ENCODE results near the gene OR10Z1. TPM values are rescaled to one million over a fixed set of nuclear protein-coding genes. Genes with fewer than 3 reads are reported as not detected.

Gene OR10Z1
- total RNA-seq (not detected), polyA plus RNA-seq (not detected)

GRCh38 chr1:158604968-158605367 lies at the start of gene OR10Z1:
OR10Z1 (plus strand) TSS chr1:158605268; CDS start chr1:158606439, 1,171 bp downstream.
- no peaks in the 10 kb centered on the region for H3K36me3 ChIP-seq (ENCODE audit: insufficient read depth, low read length)
- ChIA-PET POLR2A (no interaction called here), CTCF (no interaction called here)
- no peak within 1 kb of the TSS for H3K27ac Mint-ChIP-seq
- H3K4me1 ChIP-seq (ENCODE audit: insufficient read depth, low read length): no peaks in the 10 kb centered on the region
- H3K9me3 ChIP-seq (ENCODE audit: low read length): no peaks in the 10 kb centered on the region
- H3K27ac ChIP-seq (ENCODE audit: low read depth, low read length): no peak within 1 kb of the TSS
- no peaks in the 10 kb centered on the region for H3K27me3 ChIP-seq (ENCODE audit: insufficient read depth, low read length, poor library complexity, severe bottlenecking)
- H3K9me3 Mint-ChIP-seq: peaks cover 0 to 4% (median 2%) of the 10 kb centered on the region in 5 donors
- H3K4me1 Mint-ChIP-seq: peaks cover 0 to 8% (median 3%) of the 10 kb centered on the region in 3 donors
- DNase-seq: no peak
- peaks cover 0 to 2% (median 0%) of the 10 kb centered on the region in 3 donors for H3K36me3 Mint-ChIP-seq
- no peak within 1 kb of the TSS for H3K4me3 ChIP-seq (ENCODE audit: low read length)
- H3K4me3 Mint-ChIP-seq: no peak within 1 kb of the TSS
- H3K27me3 Mint-ChIP-seq: peaks cover 8 to 13% of the 10 kb centered on the region in 2 donors

GRCh38 chr1:158559696-158560095 lies 45.4 kb upstream of the OR10Z1 start:
- H3K27me3 ChIP-seq (ENCODE audit: insufficient read depth, low read length, poor library complexity, severe bottlenecking): peaks cover 4% of the 10 kb centered on the region
- H3K4me3 ChIP-seq (ENCODE audit: low read length): no peak overlapping the region
- no peaks in the 10 kb centered on the region for H3K4me1 ChIP-seq (ENCODE audit: insufficient read depth, low read length)
- H3K9me3 ChIP-seq (ENCODE audit: low read length): no peaks in the 10 kb centered on the region
- no peak overlapping the region for H3K4me3 Mint-ChIP-seq
- no peaks in the 10 kb centered on the region for H3K9me3 Mint-ChIP-seq
- CTCF ChIA-PET: no interaction called here
- DNase-seq: no peak
- H3K36me3 ChIP-seq (ENCODE audit: insufficient read depth, low read length): no peaks in the 10 kb centered on the region
- peaks cover 12 to 47% of the 10 kb centered on the region in 2 donors for H3K27me3 Mint-ChIP-seq
- POLR2A ChIA-PET: no interaction called here
- H3K4me1 Mint-ChIP-seq: no peaks in the 10 kb centered on the region
- H3K36me3 Mint-ChIP-seq: no peaks in the 10 kb centered on the region
- H3K27ac ChIP-seq (ENCODE audit: low read depth, low read length): no peak overlapping the region
- H3K27ac Mint-ChIP-seq: no peak overlapping the region

GRCh38 chr1:158563853-158564252 lies 41.2 kb upstream of the OR10Z1 start:
- Mint-ChIP-seq H3K36me3 (peaks cover 0 to 12% (median 0%) of the 10 kb centered on the region in 3 donors), H3K27me3 (peaks cover 17 to 57% of the 10 kb centered on the region in 2 donors), H3K4me3 (no peak overlapping the region), H3K27ac (no peak overlapping the region), H3K9me3 (peaks cover 0 to 6% (median 3%) of the 10 kb centered on the region in 5 donors), H3K4me1 (no peaks in the 10 kb centered on the region)
- Histone ChIP-seq H3K27me3 (ENCODE audit: insufficient read depth, low read length, poor library complexity, severe bottlenecking) (peaks cover 4% of the 10 kb centered on the region), H3K4me3 (ENCODE audit: low read length) (no peak overlapping the region), H3K27ac (ENCODE audit: low read depth, low read length) (no peak overlapping the region), H3K36me3 (ENCODE audit: insufficient read depth, low read length) (no peaks in the 10 kb centered on the region), H3K9me3 (ENCODE audit: low read length) (no peaks in the 10 kb centered on the region), H3K4me1 (ENCODE audit: insufficient read depth, low read length) (no peaks in the 10 kb centered on the region)
- POLR2A ChIA-PET: no interaction called here
- CTCF ChIA-PET: no interaction called here
- DNase-seq: no peak

- no peaks in the 10 kb centered on the region for H3K4me1 Mint-ChIP-seq
- H3K4me3 Mint-ChIP-seq: no peak overlapping the region
- peaks cover 0 to 6% (median 3%) of the 10 kb centered on the region in 5 donors for H3K9me3 Mint-ChIP-seq
- H3K27ac Mint-ChIP-seq: no peak overlapping the region
- Histone ChIP-seq H3K36me3 (ENCODE audit: insufficient read depth, low read length) (no peaks in the 10 kb centered on the region), H3K9me3 (ENCODE audit: low read length) (no peaks in the 10 kb centered on the region), H3K4me3 (ENCODE audit: low read length) (no peak overlapping the region), H3K27me3 (ENCODE audit: insufficient read depth, low read length, poor library complexity, severe bottlenecking) (peaks cover 4% of the 10 kb centered on the region), H3K4me1 (ENCODE audit: insufficient read depth, low read length) (no peaks in the 10 kb centered on the region), H3K27ac (ENCODE audit: low read depth, low read length) (no peak overlapping the region)
- DNase-seq: no peak
- POLR2A ChIA-PET: no interaction called here
- H3K36me3 Mint-ChIP-seq: peaks cover 0 to 12% (median 0%) of the 10 kb centered on the region in 3 donors
- CTCF ChIA-PET: no interaction called here
- H3K27me3 Mint-ChIP-seq: peaks cover 17 to 50% of the 10 kb centered on the region in 2 donors
These were observed 40.5 kb upstream of the OR10Z1 start for GRCh38 chr1:158564608-158565007.

GRCh38 chr1:158570480-158570879 lies 34.6 kb upstream of the OR10Z1 start, which contains the start of gene OR6P1:
OR6P1 (minus strand) TSS chr1:158570580; CDS start chr1:158563604, 6,976 bp downstream.
- no peak within 1 kb of the TSS for H3K27ac ChIP-seq (ENCODE audit: low read depth, low read length)
- Mint-ChIP-seq H3K36me3 (peaks cover 0 to 12% (median 0%) of the 10 kb centered on the region in 3 donors), H3K27me3 (peaks cover 7 to 36% of the 10 kb centered on the region in 2 donors), H3K4me1 (no peaks in the 10 kb centered on the region), H3K4me3 (no peak within 1 kb of the TSS), H3K27ac (no peak within 1 kb of the TSS), H3K9me3 (peaks cover 0 to 6% (median 3%) of the 10 kb centered on the region in 5 donors)
- H3K27me3 ChIP-seq (ENCODE audit: insufficient read depth, low read length, poor library complexity, severe bottlenecking): no peaks in the 10 kb centered on the region
- H3K9me3 ChIP-seq (ENCODE audit: low read length): no peaks in the 10 kb centered on the region
- no peaks in the 10 kb centered on the region for H3K36me3 ChIP-seq (ENCODE audit: insufficient read depth, low read length)
- no peak for DNase-seq
- no peak within 1 kb of the TSS for H3K4me3 ChIP-seq (ENCODE audit: low read length)
- CTCF ChIA-PET: no interaction called here
- POLR2A ChIA-PET: no interaction called here
- no peaks in the 10 kb centered on the region for H3K4me1 ChIP-seq (ENCODE audit: insufficient read depth, low read length)

GRCh38 chr1:158572226-158572625 lies 32.8 kb upstream of the OR10Z1 start:
- Histone ChIP-seq H3K27ac (ENCODE audit: low read depth, low read length) (no peak overlapping the region), H3K9me3 (ENCODE audit: low read length) (no peaks in the 10 kb centered on the region), H3K4me3 (ENCODE audit: low read length) (no peak overlapping the region), H3K36me3 (ENCODE audit: insufficient read depth, low read length) (no peaks in the 10 kb centered on the region), H3K27me3 (ENCODE audit: insufficient read depth, low read length, poor library complexity, severe bottlenecking) (no peaks in the 10 kb centered on the region), H3K4me1 (ENCODE audit: insufficient read depth, low read length) (no peaks in the 10 kb centered on the region)
- no peaks in the 10 kb centered on the region for H3K4me1 Mint-ChIP-seq
- H3K27me3 Mint-ChIP-seq: peaks cover 4 to 31% of the 10 kb centered on the region in 2 donors
- no peak for DNase-seq
- CTCF ChIA-PET: no interaction called here
- POLR2A ChIA-PET: no interaction called here
- H3K36me3 Mint-ChIP-seq: peaks cover 0 to 5% (median 0%) of the 10 kb centered on the region in 3 donors
- peaks cover 0 to 4% (median 3%) of the 10 kb centered on the region in 5 donors for H3K9me3 Mint-ChIP-seq
- H3K4me3 Mint-ChIP-seq: no peak overlapping the region
- no peak overlapping the region for H3K27ac Mint-ChIP-seq

GRCh38 chr1:158577561-158577960 lies 27.5 kb upstream of the OR10Z1 start:
- peaks cover 14 to 36% of the 10 kb centered on the region in 2 donors for H3K27me3 Mint-ChIP-seq
- POLR2A ChIA-PET: no interaction called here
- no peak overlapping the region for H3K27ac Mint-ChIP-seq
- no peaks in the 10 kb centered on the region for H3K9me3 Mint-ChIP-seq
- no peaks in the 10 kb centered on the region for H3K36me3 Mint-ChIP-seq
- Histone ChIP-seq H3K4me3 (ENCODE audit: low read length) (no peak overlapping the region), H3K36me3 (ENCODE audit: insufficient read depth, low read length) (no peaks in the 10 kb centered on the region), H3K4me1 (ENCODE audit: insufficient read depth, low read length) (no peaks in the 10 kb centered on the region), H3K27ac (ENCODE audit: low read depth, low read length) (no peak overlapping the region), H3K9me3 (ENCODE audit: low read length) (no peaks in the 10 kb centered on the region), H3K27me3 (ENCODE audit: insufficient read depth, low read length, poor library complexity, severe bottlenecking) (no peaks in the 10 kb centered on the region)
- CTCF ChIA-PET: no interaction called here
- H3K4me1 Mint-ChIP-seq: no peaks in the 10 kb centered on the region
- H3K4me3 Mint-ChIP-seq: no peak overlapping the region
- DNase-seq: no peak

- Histone ChIP-seq H3K36me3 (ENCODE audit: insufficient read depth, low read length) (no peaks in the 10 kb centered on the region), H3K4me1 (ENCODE audit: insufficient read depth, low read length) (no peaks in the 10 kb centered on the region), H3K4me3 (ENCODE audit: low read length) (no peak within 1 kb of the TSS), H3K9me3 (ENCODE audit: low read length) (no peaks in the 10 kb centered on the region), H3K27me3 (ENCODE audit: insufficient read depth, low read length, poor library complexity, severe bottlenecking) (peaks cover 5% of the 10 kb centered on the region), H3K27ac (ENCODE audit: low read depth, low read length) (no peak within 1 kb of the TSS)
- ChIA-PET CTCF (no interaction called here), POLR2A (no interaction called here)
- no peak within 1 kb of the TSS for H3K4me3 Mint-ChIP-seq
- H3K27ac Mint-ChIP-seq: no peak within 1 kb of the TSS
- DNase-seq: no peak
- H3K9me3 Mint-ChIP-seq: no peaks in the 10 kb centered on the region
- H3K36me3 Mint-ChIP-seq: no peaks in the 10 kb centered on the region
- no peaks in the 10 kb centered on the region for H3K4me1 Mint-ChIP-seq
- H3K27me3 Mint-ChIP-seq: peaks cover 21 to 48% of the 10 kb centered on the region in 2 donors
These were observed 25.3 kb upstream of the OR10Z1 start, which contains the start of gene OR10X1 for GRCh38 chr1:158579733-158580132. OR10X1 (minus strand) TSS chr1:158579899; CDS start chr1:158579899, 0 bp downstream.

All from CD8-positive, alpha-beta memory T cell (primary cell).